MM.1S (cell line): ENCODE measurements around the gene GPR158.

Experiments used
- DNase-seq: peaks from one replicate; pipeline ENCODE4 v3.0.0-alpha.2; 2015
- H2AFZ ChIP-seq: fragments of 300-600 bp; sonication (generic); 2 replicates; pipeline ENCODE4 v1.6.0; 2016; ENCODE audit warnings: antibody characterized with exemption, low read length
- H3F3A ChIP-seq: fragments of 300-600 bp; sonication (generic); 2 replicates; pipeline ENCODE4 v1.6.1; 2016; ENCODE audit warnings: mild to moderate bottlenecking, antibody characterized with exemption, low read length, moderate library complexity, mixed read lengths; ENCODE audit not compliant: insufficient read depth
- H3K27ac ChIP-seq: fragments of 300-600 bp; sonication (generic); 2 replicates; pipeline ENCODE4 v1.5.1; 2016; ENCODE audit warnings: mild to moderate bottlenecking, low read length
- H3K27me3 ChIP-seq: fragments of 300-600 bp; sonication (generic); replicated peaks from 2 replicates; pipeline ENCODE4 v1.6.0; 2016; ENCODE audit warnings: low read length; ENCODE audit not compliant: insufficient read depth
- H3K36me3 ChIP-seq: fragments of 300-600 bp; sonication (generic); replicated peaks from 2 replicates; pipeline ENCODE4 v1.6.1; 2016; ENCODE audit warnings: mild to moderate bottlenecking, low read length, mixed read lengths; ENCODE audit not compliant: insufficient read depth
- H3K4me1 ChIP-seq: fragments of 300-600 bp; sonication (generic); 2 replicates; pipeline ENCODE4 v1.6.1; 2016; ENCODE audit warnings: low read length, mixed read lengths
- H3K4me2 ChIP-seq: fragments of 300-600 bp; sonication (generic); 2 replicates; pipeline ENCODE4 v1.6.0; 2016; ENCODE audit warnings: low read depth, low read length
- H3K4me3 ChIP-seq: fragments of 300-600 bp; sonication (generic); 2 replicates; pipeline ENCODE4 v1.5.1; 2016; ENCODE audit warnings: low read length, mixed read lengths
- H3K79me2 ChIP-seq: fragments of 300-600 bp; sonication (generic); 2 replicates; pipeline ENCODE4 v1.6.1; 2016; ENCODE audit warnings: mixed run types, low read length, mixed read lengths
- H3K9ac ChIP-seq: fragments of 300-600 bp; sonication (generic); 2 replicates; pipeline ENCODE4 v1.6.1; 2016; ENCODE audit warnings: low read length, mixed read lengths
- H3K9me2 ChIP-seq: fragments of 300-600 bp; sonication (generic); replicated peaks from 2 replicates; pipeline ENCODE4 v1.6.1; 2016; ENCODE audit warnings: mild to moderate bottlenecking, low read length, mixed read lengths; ENCODE audit not compliant: insufficient read depth
- H3K9me3 ChIP-seq: fragments of 300-600 bp; sonication (generic); replicated peaks from 2 replicates; pipeline ENCODE4 v1.6.1; 2016; ENCODE audit warnings: mild to moderate bottlenecking, low read length, mixed read lengths; ENCODE audit not compliant: insufficient read depth
- H4K20me1 ChIP-seq: fragments of 300-600 bp; sonication (generic); 2 replicates; pipeline ENCODE4 v1.6.1; 2016; ENCODE audit warnings: mild to moderate bottlenecking, low read length, moderate library complexity, mixed read lengths; ENCODE audit not compliant: insufficient read depth
- CTCF ChIP-seq: fragments of 300-600 bp; sonication (generic); IDR thresholded peaks from 2 replicates; pipeline ENCODE4 v1.5.1; 2016; ENCODE audit warnings: antibody characterized with exemption, low read length, mixed read lengths
- EZH2 ChIP-seq: fragments of 300-600 bp; sonication (generic); optimal IDR thresholded peaks from 2 replicates; pipeline ENCODE3; 2017; ENCODE audit warnings: low read depth, mild to moderate bottlenecking, antibody characterized with exemption, low read length, mixed read lengths
- EZH2phosphoT487 ChIP-seq: fragments of 300-600 bp; sonication (generic); IDR thresholded peaks from 2 replicates; pipeline ENCODE4 v1.6.1; 2018; ENCODE audit warnings: antibody characterized with exemption, low read length

Gene GPR158

GRCh38 chr10:25285809-25286208 lies 111.0 kb downstream of the GPR158 start:
- DNase-seq, result no peak
- H3K4me1 ChIP-seq, result no peaks in the 10 kb centered on the region
- H3K36me3 ChIP-seq, result no peaks in the 10 kb centered on the region

GRCh38 chr10:25288181-25288580 lies 113.4 kb downstream of the GPR158 start:
- Histone ChIP-seq H4K20me1 (no peaks in the 10 kb centered on the region), H3K9ac (no peak overlapping the region), H3K9me3 (no peaks in the 10 kb centered on the region), H3K9me2 (no peaks in the 10 kb centered on the region), H3K79me2 (no peaks in the 10 kb centered on the region), H3F3A (no peaks in the 10 kb centered on the region), H3K4me2 (no peak overlapping the region), H3K27me3 (no peaks in the 10 kb centered on the region), H3K27ac (no peak overlapping the region), H3K4me1 (no peaks in the 10 kb centered on the region), H3K36me3 (no peaks in the 10 kb centered on the region), H2AFZ (no peak overlapping the region), H3K4me3 (no peak overlapping the region)
- TF ChIP-seq CTCF, result no peak
- TF ChIP-seq EZH2, result no peak
- TF ChIP-seq EZH2phosphoT487, result no peak
- no peak for DNase-seq

More at GRCh38 chr10:25285809-25286208, 111.0 kb downstream of the GPR158 start:
- no peak overlapping the region for H3K4me3 ChIP-seq
- no peak overlapping the region for H3K27ac ChIP-seq
- no peaks in the 10 kb centered on the region for H3F3A ChIP-seq
- H3K9me3 ChIP-seq, result no peaks in the 10 kb centered on the region
- no peaks in the 10 kb centered on the region for H4K20me1 ChIP-seq
- no peak overlapping the region for H3K4me2 ChIP-seq
- H2AFZ ChIP-seq, result no peak overlapping the region
- no peaks in the 10 kb centered on the region for H3K9me2 ChIP-seq
- H3K9ac ChIP-seq, result no peak overlapping the region
- TF ChIP-seq CTCF, result no peak
- TF ChIP-seq EZH2, result no peak
- no peak for TF ChIP-seq EZH2phosphoT487
- H3K79me2 ChIP-seq, result no peaks in the 10 kb centered on the region
- H3K27me3 ChIP-seq, result no peaks in the 10 kb centered on the region

DNA sequence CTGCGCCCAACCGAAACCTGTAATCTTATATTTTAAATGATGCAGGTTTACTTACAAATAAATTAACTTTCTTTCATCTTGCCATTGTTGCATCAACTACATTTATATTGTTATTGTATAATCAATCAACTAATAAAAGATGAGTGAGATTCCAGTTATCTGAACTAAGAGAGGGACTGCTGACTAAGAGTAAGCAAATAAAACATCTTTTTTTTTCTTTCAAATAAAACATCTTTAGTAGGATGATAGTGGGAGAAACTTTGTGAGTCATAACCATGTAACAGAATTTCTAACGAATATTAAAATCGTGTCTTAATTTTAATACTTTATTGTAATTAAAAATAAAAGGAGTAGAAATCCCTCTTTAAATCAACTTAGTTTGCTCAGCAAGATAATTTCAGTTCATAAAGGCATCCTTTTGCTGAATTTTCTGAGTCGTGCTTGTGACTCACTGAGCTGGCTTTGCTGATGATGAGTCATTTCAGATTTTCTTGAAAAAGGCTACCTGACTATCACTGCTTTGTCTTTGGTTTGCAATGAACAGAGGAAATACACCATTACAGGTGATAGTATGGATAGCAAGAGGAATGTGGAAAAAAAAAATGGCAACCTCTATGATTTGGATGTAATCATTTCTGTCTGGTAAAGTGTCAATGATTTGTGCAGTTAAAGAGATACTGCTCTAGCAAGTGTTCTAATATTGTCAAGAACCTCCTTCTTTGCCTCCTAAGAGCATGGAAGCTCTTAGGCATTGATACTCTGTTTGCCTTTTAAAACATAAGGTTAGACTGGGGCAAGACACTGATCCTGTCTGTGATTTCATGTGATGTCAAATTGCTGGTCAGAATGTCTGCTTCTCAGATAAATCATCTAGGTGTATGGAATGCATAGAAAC lies 119.5 kb downstream of the GPR158 start:
- no peak overlapping the region for H2AFZ ChIP-seq
- no peaks in the 10 kb centered on the region for H3K4me1 ChIP-seq
- no peak overlapping the region for H3K27ac ChIP-seq
- no peak overlapping the region for H3K9ac ChIP-seq
- H3K4me3 ChIP-seq, result no peak overlapping the region
- no peaks in the 10 kb centered on the region for H3K79me2 ChIP-seq
- H4K20me1 ChIP-seq, result no peaks in the 10 kb centered on the region
- H3K4me2 ChIP-seq, result no peak overlapping the region
- H3K36me3 ChIP-seq, result no peaks in the 10 kb centered on the region
- no peaks in the 10 kb centered on the region for H3F3A ChIP-seq
- no peaks in the 10 kb centered on the region for H3K27me3 ChIP-seq
- no peaks in the 10 kb centered on the region for H3K9me2 ChIP-seq
- no peak for DNase-seq
- no peak for TF ChIP-seq EZH2phosphoT487
- TF ChIP-seq EZH2, result no peak
- no peak for TF ChIP-seq CTCF
- no peaks in the 10 kb centered on the region for H3K9me3 ChIP-seq
